HFF-Myc (cell line): ENCODE measurements around the gene MVK.

Experiments
- DNase-seq: peaks from one replicate; pipeline ENCODE4 v3.0.0-alpha.2; 2011; ENCODE audit warnings: low read depth; ENCODE audit errors: extremely low read depth
- H3K4me3 ChIP-seq: replicated peaks from 2 replicates; pipeline ENCODE4 v1.5.1; 2011; ENCODE audit warnings: low read depth, mild to moderate bottlenecking, control low read depth, low read length
- TF ChIP-seq, protein P1 (sequence below): IDR thresholded peaks from 2 replicates; pipeline ENCODE4 v1.5.1; 2012; ENCODE audit warnings: mild to moderate bottlenecking, low read depth, low read length, control low read depth; ENCODE audit errors: missing control alignments

The MVK gene

DNA sequence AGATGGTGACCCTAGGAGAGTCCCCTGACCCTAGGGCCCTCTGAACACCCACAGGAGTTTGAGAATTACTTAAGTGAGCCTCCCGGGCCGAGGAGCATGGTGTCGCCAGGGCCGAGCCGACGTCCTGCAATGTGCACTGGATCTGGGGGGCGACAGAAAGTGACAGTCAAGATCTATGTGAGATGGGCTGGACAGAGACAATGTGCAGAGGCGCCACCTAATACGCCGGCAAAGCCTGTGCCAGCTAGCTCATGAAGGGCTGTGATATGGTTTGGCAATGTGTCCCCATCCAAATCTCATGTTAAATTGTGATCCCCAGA lies 11.9 kb upstream of the MVK start:
- H3K4me3 ChIP-seq = no peak overlapping the region
- TF ChIP-seq, protein P1, sequence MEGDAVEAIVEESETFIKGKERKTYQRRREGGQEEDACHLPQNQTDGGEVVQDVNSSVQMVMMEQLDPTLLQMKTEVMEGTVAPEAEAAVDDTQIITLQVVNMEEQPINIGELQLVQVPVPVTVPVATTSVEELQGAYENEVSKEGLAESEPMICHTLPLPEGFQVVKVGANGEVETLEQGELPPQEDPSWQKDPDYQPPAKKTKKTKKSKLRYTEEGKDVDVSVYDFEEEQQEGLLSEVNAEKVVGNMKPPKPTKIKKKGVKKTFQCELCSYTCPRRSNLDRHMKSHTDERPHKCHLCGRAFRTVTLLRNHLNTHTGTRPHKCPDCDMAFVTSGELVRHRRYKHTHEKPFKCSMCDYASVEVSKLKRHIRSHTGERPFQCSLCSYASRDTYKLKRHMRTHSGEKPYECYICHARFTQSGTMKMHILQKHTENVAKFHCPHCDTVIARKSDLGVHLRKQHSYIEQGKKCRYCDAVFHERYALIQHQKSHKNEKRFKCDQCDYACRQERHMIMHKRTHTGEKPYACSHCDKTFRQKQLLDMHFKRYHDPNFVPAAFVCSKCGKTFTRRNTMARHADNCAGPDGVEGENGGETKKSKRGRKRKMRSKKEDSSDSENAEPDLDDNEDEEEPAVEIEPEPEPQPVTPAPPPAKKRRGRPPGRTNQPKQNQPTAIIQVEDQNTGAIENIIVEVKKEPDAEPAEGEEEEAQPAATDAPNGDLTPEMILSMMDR = no peak
- DNase-seq = no peak

DNA sequence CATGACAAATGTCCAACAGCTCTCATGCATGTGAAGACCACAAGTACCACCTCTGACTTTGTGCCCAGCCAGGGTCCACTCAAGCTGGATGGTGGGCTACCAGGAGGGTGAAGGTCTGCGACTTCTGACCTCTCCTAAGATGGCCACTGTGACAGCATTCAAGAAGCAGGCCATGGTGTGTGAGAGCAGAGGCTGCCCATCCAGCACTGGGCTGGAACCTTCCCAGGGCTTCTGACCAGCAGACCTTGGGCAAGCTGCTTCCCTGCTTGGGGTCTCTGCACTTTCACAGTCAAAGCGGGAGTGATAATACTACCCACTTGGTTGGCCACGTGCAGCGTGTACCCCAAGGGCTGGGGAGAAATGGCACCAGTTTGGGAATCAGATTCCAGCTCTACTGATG lies 10.7 kb upstream of the MVK start:
- no peak for DNase-seq
- TF ChIP-seq, protein P1 = no peak
- no peak overlapping the region for H3K4me3 ChIP-seq

DNA sequence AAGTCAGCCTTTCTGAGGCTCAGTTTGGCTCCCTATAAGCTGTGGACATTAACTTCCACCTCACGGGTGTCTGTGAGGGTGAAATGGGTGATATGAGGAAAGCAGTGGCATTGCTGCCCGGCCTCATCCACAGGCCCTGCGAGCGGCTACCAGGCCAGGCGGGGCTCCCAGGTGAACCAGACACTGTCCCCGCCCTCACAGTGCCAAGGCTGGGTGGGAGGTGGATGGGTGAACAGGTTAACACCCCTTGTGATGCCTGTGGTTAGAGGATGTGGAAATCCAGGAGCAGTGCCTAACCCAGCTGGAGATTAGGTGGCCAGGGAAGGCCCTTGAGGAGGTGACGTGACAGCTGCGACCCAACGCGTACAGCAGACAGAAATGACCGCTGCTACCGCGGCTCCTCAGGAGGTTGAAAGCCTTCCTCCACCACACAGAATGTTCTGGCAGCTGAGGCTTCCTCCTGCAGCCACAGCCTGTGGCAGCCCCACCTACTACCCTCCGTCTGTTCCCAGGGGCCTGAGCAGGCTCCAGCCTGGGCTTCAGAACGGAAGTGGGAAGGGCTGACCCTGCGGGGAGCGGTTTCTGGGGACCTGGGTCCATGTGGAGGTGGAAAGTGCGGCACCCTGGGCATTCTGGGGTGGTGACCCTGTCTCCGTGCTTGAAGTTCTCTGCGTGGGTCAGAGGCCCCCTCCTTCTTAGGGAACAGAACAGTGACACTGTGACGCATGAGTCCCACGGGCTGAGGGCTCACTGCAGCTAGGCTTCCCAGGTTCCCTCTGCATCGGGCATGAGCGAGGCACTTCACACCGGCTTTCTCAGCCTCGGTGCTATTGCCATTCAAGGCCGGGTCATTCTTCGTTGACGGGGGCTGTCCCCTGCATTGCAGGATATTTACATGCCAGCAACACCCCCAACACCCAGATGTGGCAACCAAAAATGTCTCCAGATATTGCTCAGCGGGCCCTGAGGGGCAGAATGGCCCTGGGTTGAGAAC lies 10.0 kb upstream of the MVK start:
- H3K4me3 ChIP-seq = no peak overlapping the region
- TF ChIP-seq, protein P1 = no peak
- no peak for DNase-seq

DNA sequence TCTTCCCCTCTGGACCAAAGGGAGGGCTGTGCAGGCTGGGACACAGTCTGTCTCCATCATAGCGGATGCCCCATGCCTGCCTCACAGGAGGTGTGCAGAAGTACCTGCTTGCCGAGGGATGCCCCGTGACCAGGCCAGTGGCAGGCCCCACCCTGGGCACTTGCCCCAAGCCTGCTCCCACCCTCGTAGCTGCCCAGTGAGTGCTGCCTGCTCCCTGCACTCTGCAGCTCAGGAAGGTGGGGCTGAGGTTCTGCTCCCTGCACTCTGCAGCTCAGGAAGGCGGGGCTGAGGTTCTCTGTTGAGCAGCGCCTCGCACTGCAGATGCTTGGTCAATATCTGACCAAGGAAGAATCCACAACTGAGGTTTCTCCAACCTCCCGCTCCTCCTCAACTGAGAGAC lies 7.2 kb upstream of the MVK start:
- TF ChIP-seq, protein P1 = no peak
- no peak for DNase-seq
- H3K4me3 ChIP-seq = no peak overlapping the region

DNA sequence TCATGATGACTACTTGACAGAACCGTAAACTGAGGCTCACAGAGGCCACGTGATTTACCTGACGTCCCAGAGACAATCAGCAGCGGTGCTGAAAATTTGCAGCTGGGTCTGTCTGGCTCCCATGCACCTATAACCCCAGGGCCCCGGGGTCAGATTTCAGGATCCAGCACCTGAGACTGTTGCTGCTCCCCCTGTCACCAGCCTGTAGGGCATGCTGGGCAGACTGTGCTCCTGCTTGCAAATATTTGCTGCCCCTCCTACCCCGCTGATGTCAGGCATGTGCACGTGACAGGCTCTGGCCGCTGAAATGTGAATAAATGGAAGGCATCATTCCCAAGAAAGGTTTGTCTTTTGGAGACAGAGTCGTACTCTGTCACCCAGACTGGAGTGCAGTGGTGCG lies 6.3 kb upstream of the MVK start:
- DNase-seq = no peak
- H3K4me3 ChIP-seq = no peak overlapping the region
- TF ChIP-seq, protein P1 = no peak

DNA sequence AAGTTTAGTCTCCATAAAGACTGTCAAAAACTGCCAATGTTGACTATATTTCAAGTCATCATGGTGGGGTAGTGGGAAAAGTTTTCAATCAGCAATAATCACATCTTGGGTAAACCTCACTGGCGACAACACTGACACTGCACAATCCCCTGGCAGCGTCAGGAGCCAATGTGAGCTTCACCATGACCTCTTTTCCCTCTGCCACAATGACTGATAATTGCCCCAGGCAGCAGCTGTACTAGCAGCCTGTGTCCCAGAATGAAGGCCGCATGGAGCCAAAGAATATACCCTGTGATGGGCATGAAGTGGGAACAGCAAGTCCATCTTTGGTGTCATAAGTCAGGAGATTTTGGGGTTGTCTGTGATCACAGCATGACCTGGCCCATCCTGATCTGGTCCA lies 5.6 kb upstream of the MVK start:
- no peak for DNase-seq
- H3K4me3 ChIP-seq = no peak overlapping the region
- TF ChIP-seq, protein P1 = no peak
